SK-N-SH treated with all-trans-retinoic acid at 6 μM for 48 hours (cell line): ENCODE data around the gene SSR2.

Experiments
- ATAC-seq: fragments of 200-7000 bp; cut with Tn5 transposase; 3 replicates; pipeline ENCODE4 v1.9.1; 2020; ENCODE audit warnings: mild to moderate bottlenecking, moderate library complexity
- ARNTL ChIP-seq: fragments of 450-650 bp; formaldehyde crosslinking; IDR thresholded peaks from 2 replicates; pipeline ENCODE4 v1.5.0; 2020; ENCODE audit warnings: low read depth, mild to moderate bottlenecking, moderate library complexity, borderline replicate concordance
- BACH2 ChIP-seq: fragments of 250-450 bp; sonication (Bioruptor Pico); IDR thresholded peaks from 2 replicates; pipeline ENCODE4 v1.9.0; 2021; ENCODE audit warnings: mild to moderate bottlenecking, borderline replicate concordance
- CREB5 ChIP-seq: fragments of 250-450 bp; sonication (Bioruptor Pico); IDR thresholded peaks from 2 replicates; pipeline ENCODE4 v1.5.1; 2020; ENCODE audit warnings: low read depth, mild to moderate bottlenecking, moderate library complexity
- CSDC2 ChIP-seq: fragments of 250-450 bp; sonication (Bioruptor Pico); IDR thresholded peaks from 2 replicates; pipeline ENCODE4 v1.5.0; 2020; ENCODE audit warnings: mild to moderate bottlenecking, moderate library complexity
- CSRNP3 ChIP-seq: fragments of 250-450 bp; sonication (Bioruptor Pico); IDR thresholded peaks from 2 replicates; pipeline ENCODE4 v1.5.1; 2021; ENCODE audit warnings: mild to moderate bottlenecking, moderate library complexity
- ESRRG ChIP-seq: fragments of 250-450 bp; sonication (Bioruptor Pico); IDR thresholded peaks from 2 replicates; pipeline ENCODE4 v1.6.1; 2021; ENCODE audit warnings: mild to moderate bottlenecking
- GLIS3 ChIP-seq: fragments of 250-450 bp; sonication (Bioruptor Pico); IDR thresholded peaks from 2 replicates; pipeline ENCODE4 v1.5.0; 2020; ENCODE audit warnings: mild to moderate bottlenecking, moderate library complexity
- ISL1 ChIP-seq: fragments of 250-450 bp; sonication (Bioruptor Pico); IDR thresholded peaks from 2 replicates; pipeline ENCODE4 v2.1.2; 2022; ENCODE audit warnings: mild to moderate bottlenecking, moderate library complexity
- PATZ1 ChIP-seq: fragments of 250-450 bp; sonication (Bioruptor Pico); IDR thresholded peaks from 2 replicates; pipeline ENCODE4 v1.8.0; 2020; ENCODE audit warnings: mild to moderate bottlenecking, moderate library complexity, borderline replicate concordance
- POU6F1 ChIP-seq: fragments of 250-450 bp; sonication (Bioruptor Pico); IDR thresholded peaks from 2 replicates; pipeline ENCODE4 v1.8.0; 2021; ENCODE audit warnings: low read depth, mild to moderate bottlenecking, moderate library complexity, borderline replicate concordance
- RARB ChIP-seq: fragments of 250-450 bp; sonication (Bioruptor Pico); IDR thresholded peaks from 2 replicates; pipeline ENCODE4 v1.8.0; 2021; ENCODE audit warnings: mild to moderate bottlenecking, moderate library complexity
- SNAI2 ChIP-seq: fragments of 250-450 bp; sonication (Bioruptor Pico); IDR thresholded peaks from 2 replicates; pipeline ENCODE4 v1.5.0; 2020; ENCODE audit warnings: mild to moderate bottlenecking, moderate library complexity
- TCF4 ChIP-seq: fragments of 250-450 bp; sonication (Bioruptor Pico); IDR thresholded peaks from 2 replicates; pipeline ENCODE4 v1.8.0; 2021; ENCODE audit warnings: mild to moderate bottlenecking, moderate library complexity, borderline replicate concordance
- TOX ChIP-seq: fragments of 250-450 bp; sonication (Bioruptor Pico); IDR thresholded peaks from 2 replicates; pipeline ENCODE4 v1.8.0; 2021; ENCODE audit warnings: mild to moderate bottlenecking, moderate library complexity, borderline replicate concordance
- TSHZ2 ChIP-seq: fragments of 250-450 bp; sonication (Bioruptor Pico); IDR thresholded peaks from 2 replicates; pipeline ENCODE4 v1.5.0; 2020; ENCODE audit warnings: mild to moderate bottlenecking, moderate library complexity
- ZC3H10 ChIP-seq: fragments of 250-450 bp; sonication (Bioruptor Pico); IDR thresholded peaks from 2 replicates; pipeline ENCODE4 v1.5.1; 2021; ENCODE audit warnings: mild to moderate bottlenecking, moderate library complexity
- ZFP3 ChIP-seq: fragments of 250-450 bp; sonication (Bioruptor Pico); IDR thresholded peaks from 2 replicates; pipeline ENCODE4 v1.5.0; 2020; ENCODE audit warnings: mild to moderate bottlenecking, moderate library complexity
- ZFP30 ChIP-seq: fragments of 450-650 bp; formaldehyde crosslinking; IDR thresholded peaks from 2 replicates; pipeline ENCODE4 v1.5.0; 2022; ENCODE audit warnings: mild to moderate bottlenecking, moderate library complexity
- ZNF565 ChIP-seq: fragments of 450-650 bp; formaldehyde crosslinking; conservative IDR thresholded peaks from 2 replicates; pipeline ENCODE4 v1.5.0; 2020; ENCODE audit warnings: low read depth, mild to moderate bottlenecking, moderate library complexity
- ZNF70 ChIP-seq: fragments of 450-650 bp; formaldehyde crosslinking; IDR thresholded peaks from 2 replicates; pipeline ENCODE4 v1.5.0; 2020; ENCODE audit warnings: mild to moderate bottlenecking, moderate library complexity
- ZNF8 ChIP-seq: fragments of 450-650 bp; formaldehyde crosslinking; IDR thresholded peaks from 2 replicates; pipeline ENCODE4 v1.5.0; 2020; ENCODE audit warnings: mild to moderate bottlenecking, moderate library complexity

Gene SSR2

GRCh38 chr1:155968051-155968400, 52.7 kb downstream of the SSR2 start:
- TF ChIP-seq ESRRG (CRISPR knock-in tag) (no peak), CSRNP3 (CRISPR knock-in tag) (no peak)
- no peak for ATAC-seq

- TF ChIP-seq ZNF70 (CRISPR knock-in tag) (no peak), ZFP30 (CRISPR knock-in tag) (no peak), ISL1 (CRISPR knock-in tag) (no peak), ZNF8 (CRISPR knock-in tag) (no peak), CSDC2 (CRISPR knock-in tag) (no peak), ZC3H10 (CRISPR knock-in tag) (no peak), ARNTL (CRISPR knock-in tag) (no peak), PATZ1 (CRISPR knock-in tag) (no peak), RARB (CRISPR knock-in tag) (no peak), ESRRG (CRISPR knock-in tag) (no peak)
- ATAC-seq: no peak
Measured at GRCh38 chr1:155967341-155968050, 53.3 kb downstream of the SSR2 start.

GRCh38 chr1:155966750-155967149, 54.0 kb downstream of the SSR2 start:
- TF ChIP-seq ZNF565 (no peak), GLIS3 (CRISPR knock-in tag) (no peak), PATZ1 (CRISPR knock-in tag) (no peak), ARNTL (CRISPR knock-in tag) (no peak), ZC3H10 (CRISPR knock-in tag) (no peak), ZNF70 (CRISPR knock-in tag) (no peak), CSDC2 (CRISPR knock-in tag) (no peak), BACH2 (CRISPR knock-in tag) (no peak), POU6F1 (no peak), TOX (no peak), TSHZ2 (CRISPR knock-in tag) (no peak), ISL1 (CRISPR knock-in tag) (no peak), ESRRG (CRISPR knock-in tag) (no peak), RARB (CRISPR knock-in tag) (no peak), TCF4 (CRISPR knock-in tag) (no peak), CREB5 (CRISPR knock-in tag) (no peak), ZFP3 (CRISPR knock-in tag) (no peak), SNAI2 (CRISPR knock-in tag) (no peak), ZNF8 (CRISPR knock-in tag) (no peak), ZFP30 (CRISPR knock-in tag) (no peak)
- no peak for ATAC-seq
